Measurements from ENCODE around the gene DYRK1A. TPM values are rescaled to one million over a fixed set of nuclear protein-coding genes. Genes with fewer than 3 reads are reported as not detected.

DYRK1A gene
- polyA plus RNA-seq, 1 donor from 2014 or later, result 94.8 TPM

- Histone ChIP-seq H3K9me3 (ENCODE audit: low read length) (no peaks in the 10 kb centered on the region), H3K27me3 (ENCODE audit: insufficient read depth, low read depth, low read length) (no peaks in the 10 kb centered on the region), H3K4me2 (ENCODE audit: low read length) (no peak overlapping the region), H4K20me1 (ENCODE audit: insufficient read depth) (no peaks in the 10 kb centered on the region), H3K36me3 (ENCODE audit: insufficient read depth, low read length) (no peaks in the 10 kb centered on the region), H3K4me3 (ENCODE audit: low read length) (no peak overlapping the region), H3K9me2 (ENCODE audit: insufficient read depth, low read length) (no peaks in the 10 kb centered on the region), H3K27ac (ENCODE audit: low read length) (no peak overlapping the region), H2AFZ (ENCODE audit: low read depth, low read length) (no peak overlapping the region), H3F3A (ENCODE audit: insufficient read depth, low read length, poor library complexity, severe bottlenecking) (no peaks in the 10 kb centered on the region), H3K9ac (ENCODE audit: low read length) (no peak overlapping the region), H3K79me2 (replicated peaks; ENCODE audit: insufficient read depth, low read length) (no peaks in the 10 kb centered on the region)
- TF ChIP-seq EP300 (conservative IDR thresholded peaks at IDR 0.05; ENCODE audit: poor library complexity, severe bottlenecking), result no peak
These were observed 29.4 kb upstream of the DYRK1A start for GRCh38 chr21:37337179-37337578.

- H3K27ac ChIP-seq (ENCODE audit: low read length), result no peak overlapping the region
- H3K27me3 ChIP-seq (ENCODE audit: insufficient read depth, low read depth, low read length), result no peaks in the 10 kb centered on the region
- TF ChIP-seq RAD21 (conservative IDR thresholded peaks at IDR 0.05) (no peak), REST (IDR thresholded peaks at IDR 0.05; ENCODE audit: borderline replicate concordance) (no peak), EP300 (conservative IDR thresholded peaks at IDR 0.05; ENCODE audit: poor library complexity, severe bottlenecking) (no peak), TAF1 (IDR thresholded peaks at IDR 0.05; ENCODE audit: low read depth) (no peak), CTCF (IDR thresholded peaks at IDR 0.05; ENCODE audit: poor library complexity, severe bottlenecking) (no peak), MXI1 (conservative IDR thresholded peaks at IDR 0.05; ENCODE audit: poor library complexity, severe bottlenecking) (no peak), POLR2AphosphoS5 (IDR thresholded peaks at IDR 0.05) (no peak), EZH2 (IDR thresholded peaks at IDR 0.05; ENCODE audit: borderline replicate concordance, insufficient read depth, low read length, poor library complexity, severe bottlenecking) (no peak), SMC3 (conservative IDR thresholded peaks at IDR 0.05; ENCODE audit: poor library complexity) (no peak)
- H4K20me1 ChIP-seq (ENCODE audit: insufficient read depth), result no peaks in the 10 kb centered on the region
- H3F3A ChIP-seq (ENCODE audit: insufficient read depth, low read length, poor library complexity, severe bottlenecking), result no peaks in the 10 kb centered on the region
- no peaks in the 10 kb centered on the region for H3K79me2 ChIP-seq (replicated peaks; ENCODE audit: insufficient read depth, low read length)
- H2AFZ ChIP-seq (ENCODE audit: low read depth, low read length), result no peak overlapping the region
- no peak overlapping the region for H3K4me2 ChIP-seq (ENCODE audit: low read length)
- no peaks in the 10 kb centered on the region for H3K9me2 ChIP-seq (ENCODE audit: insufficient read depth, low read length)
- no peak overlapping the region for H3K9ac ChIP-seq (ENCODE audit: low read length)
- no peaks in the 10 kb centered on the region for H3K9me3 ChIP-seq (ENCODE audit: low read length)
- H3K36me3 ChIP-seq (ENCODE audit: insufficient read depth, low read length), result no peaks in the 10 kb centered on the region
- H3K4me3 ChIP-seq (ENCODE audit: low read length), result no peak overlapping the region
These were observed 28.7 kb upstream of the DYRK1A start for GRCh38 chr21:37337831-37338230.
